NT2/D1 (cell line): Measurements from ENCODE around the gene SPDYE6.
A peak's percentile ranks its signal among the peaks of the same experiment; 100 is the strongest.
"Not testable (repeated sequence)": the region's sequence is repeated elsewhere in the genome, so short reads cannot be mapped to it uniquely, and the experiment has no call there.

Source experiments
- DNase-seq: peaks from one replicate; pipeline ENCODE4 v3.0.0-alpha.2; 2011; ENCODE audit warnings: low read depth, low spot score
- H3K27me3 ChIP-seq: 2 replicates; pipeline ENCODE4 v1.6.0; 2011; ENCODE audit warnings: mild to moderate bottlenecking; ENCODE audit not compliant: insufficient read length, insufficient read depth
- H3K36me3 ChIP-seq: 2 replicates; pipeline ENCODE4 v1.6.1; 2011; ENCODE audit warnings: mild to moderate bottlenecking, low read length, mixed read lengths; ENCODE audit not compliant: insufficient read depth, insufficient read length
- H3K4me1 ChIP-seq: 2 replicates; pipeline ENCODE4 v1.5.1; 2011; ENCODE audit not compliant: insufficient read depth, insufficient read length
- H3K4me3 ChIP-seq: 2 replicates; pipeline ENCODE4 v1.5.1; 2011; ENCODE audit warnings: low read depth; ENCODE audit not compliant: insufficient read length
- H3K9ac ChIP-seq: 2 replicates; pipeline ENCODE4 v1.6.0; 2011; ENCODE audit warnings: low read depth; ENCODE audit not compliant: insufficient read length
- H3K9me3 ChIP-seq: 2 replicates; pipeline ENCODE4 v1.5.1; 2011; ENCODE audit warnings: mild to moderate bottlenecking, low read length; ENCODE audit not compliant: insufficient read depth
- SUZ12 ChIP-seq: IDR thresholded peaks from 2 replicates; pipeline ENCODE4 v1.6.1; 2011; ENCODE audit not compliant: insufficient read length, insufficient read depth; ENCODE audit errors: extremely low read depth
- YY1 ChIP-seq: IDR thresholded peaks from 2 replicates; pipeline ENCODE4 v1.6.1; 2011; ENCODE audit not compliant: insufficient read length, insufficient read depth
- ZNF274 ChIP-seq: IDR thresholded peaks from 2 replicates; pipeline ENCODE4 v1.6.1; 2011; ENCODE audit warnings: mild to moderate bottlenecking, low read depth, low read length

Gene SPDYE6

GRCh38 chr7:102303669-102304422 lies 52.4 kb downstream of the SPDYE6 start:
- no peaks in the 10 kb centered on the region for H3K9me3 ChIP-seq
- H3K27me3 ChIP-seq = no peaks in the 10 kb centered on the region
- DNase-seq = no peak
- peaks cover 32% of the 10 kb centered on the region for H3K4me1 ChIP-seq
- no peak for TF ChIP-seq ZNF274
- TF ChIP-seq YY1 = no peak
- TF ChIP-seq SUZ12 = no peak
- H3K9ac ChIP-seq = no peak overlapping the region
- H3K36me3 ChIP-seq = peaks cover 4% of the 10 kb centered on the region
- H3K4me3 ChIP-seq = no peak overlapping the region

DNA sequence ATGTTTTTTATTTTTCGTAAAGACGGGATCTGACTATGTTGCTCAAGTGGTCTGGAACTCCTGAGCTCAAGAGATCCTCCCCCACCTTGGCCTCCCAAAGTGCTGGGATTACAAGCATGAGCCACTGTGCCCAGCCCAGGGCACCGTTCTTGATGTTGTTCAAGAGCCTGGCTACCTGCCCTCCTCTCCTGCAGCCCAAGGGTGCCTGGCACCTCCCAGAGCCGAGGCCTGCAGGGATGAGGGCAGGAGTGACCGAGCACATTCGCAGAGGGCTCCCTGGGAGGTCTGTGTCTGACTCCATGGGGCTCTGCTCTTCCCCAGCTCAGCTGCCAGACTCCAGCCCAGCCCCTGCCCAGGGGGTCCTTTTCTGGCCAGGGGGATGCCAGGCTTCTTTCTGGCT lies 54.2 kb downstream of the SPDYE6 start:
- Histone ChIP-seq H3K4me1 (peaks cover 20% of the 10 kb centered on the region), H3K4me3 (no peak overlapping the region), H3K27me3 (no peaks in the 10 kb centered on the region), H3K9ac (no peak overlapping the region), H3K36me3 (peaks cover 2% of the 10 kb centered on the region), H3K9me3 (no peaks in the 10 kb centered on the region)
- TF ChIP-seq YY1 (no peak), SUZ12 (no peak), ZNF274 (no peak)
- no peak for DNase-seq

- peaks cover 18% of the 10 kb centered on the region for H3K4me1 ChIP-seq
- H3K9ac ChIP-seq = peak overlapping the region; percentile 11
- not testable (repeated sequence) for H3K36me3 ChIP-seq, H3K27me3 ChIP-seq, DNase-seq, H3K4me3 ChIP-seq, H3K9me3 ChIP-seq
Measured at GRCh38 chr7:102301367-102301766, 54.9 kb downstream of the SPDYE6 start.

DNA sequence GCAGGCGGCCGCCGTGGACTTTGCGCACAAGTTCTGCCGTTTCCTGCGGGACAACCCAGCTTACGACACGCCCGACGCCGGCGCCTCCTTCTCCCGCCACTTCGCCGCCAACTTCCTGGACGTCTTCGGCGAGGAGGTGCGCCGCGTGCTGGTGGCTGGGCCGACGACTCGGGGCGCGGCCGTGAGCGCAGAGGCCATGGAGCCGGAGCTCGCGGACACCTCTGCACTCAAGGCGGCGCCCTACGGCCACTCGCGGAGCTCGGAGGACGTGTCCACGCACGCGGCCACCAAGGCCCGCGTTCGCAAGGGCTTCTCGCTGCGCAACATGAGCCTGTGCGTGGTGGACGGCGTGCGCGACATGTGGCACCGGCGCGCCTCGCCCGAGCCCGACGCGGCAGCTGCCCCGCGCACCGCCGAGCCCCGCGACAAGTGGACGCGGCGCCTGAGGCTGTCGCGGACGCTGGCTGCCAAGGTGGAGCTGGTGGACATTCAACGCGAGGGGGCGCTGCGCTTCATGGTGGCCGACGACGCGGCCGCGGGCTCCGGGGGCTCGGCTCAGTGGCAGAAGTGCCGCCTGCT lies 55.5 kb downstream of the SPDYE6 start:
- Histone ChIP-seq H3K9ac (no peak overlapping the region), H3K4me3 (no peak overlapping the region), H3K36me3 (peaks cover 2% of the 10 kb centered on the region), H3K27me3 (no peaks in the 10 kb centered on the region), H3K9me3 (no peaks in the 10 kb centered on the region), H3K4me1 (peaks cover 23% of the 10 kb centered on the region)
- TF ChIP-seq ZNF274 (no peak), YY1 (no peak), SUZ12 (no peak)
- DNase-seq = no peak

DNA sequence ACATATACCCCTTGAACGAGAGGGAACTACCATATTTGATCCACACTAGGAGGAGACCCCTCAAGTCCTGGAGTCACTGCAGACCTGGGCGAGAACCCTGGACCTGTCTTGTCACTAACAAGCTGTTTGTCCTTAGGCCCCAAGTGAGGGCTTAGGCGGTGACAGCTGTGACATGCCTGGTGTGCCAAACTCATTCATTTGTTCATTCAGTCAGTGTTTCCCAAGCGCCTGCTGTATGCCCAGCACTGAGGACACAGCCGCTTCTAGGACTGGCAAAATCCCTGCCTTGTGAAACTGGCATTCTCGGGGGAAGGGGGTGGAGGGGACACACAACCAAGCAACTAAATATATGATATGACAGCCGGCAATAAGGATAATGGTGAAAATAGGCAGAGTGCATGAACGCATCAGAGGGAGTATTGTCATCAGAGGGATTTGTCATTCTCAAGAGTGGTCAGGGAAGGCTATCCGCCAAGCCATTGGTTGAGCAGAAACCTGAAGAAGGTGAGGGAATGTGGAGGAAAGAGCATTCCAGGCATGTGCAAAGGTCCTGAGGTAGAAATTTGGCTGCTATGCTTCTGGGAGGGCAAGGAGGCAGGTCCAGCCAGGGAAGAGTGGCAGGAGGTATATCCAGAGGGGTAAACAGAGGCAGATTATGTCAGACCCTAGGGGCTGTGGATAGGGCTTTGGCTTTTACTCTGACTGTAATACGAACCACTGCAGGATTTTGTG lies 58.6 kb downstream of the SPDYE6 start:
- no peak for TF ChIP-seq SUZ12
- TF ChIP-seq ZNF274 = no peak
- TF ChIP-seq YY1 = no peak
- Histone ChIP-seq H3K36me3 (peaks cover 2% of the 10 kb centered on the region), H3K4me1 (peaks cover 27% of the 10 kb centered on the region), H3K9ac (no peak overlapping the region), H3K4me3 (no peak overlapping the region), H3K27me3 (no peaks in the 10 kb centered on the region), H3K9me3 (no peaks in the 10 kb centered on the region)
- DNase-seq = no peak

DNA sequence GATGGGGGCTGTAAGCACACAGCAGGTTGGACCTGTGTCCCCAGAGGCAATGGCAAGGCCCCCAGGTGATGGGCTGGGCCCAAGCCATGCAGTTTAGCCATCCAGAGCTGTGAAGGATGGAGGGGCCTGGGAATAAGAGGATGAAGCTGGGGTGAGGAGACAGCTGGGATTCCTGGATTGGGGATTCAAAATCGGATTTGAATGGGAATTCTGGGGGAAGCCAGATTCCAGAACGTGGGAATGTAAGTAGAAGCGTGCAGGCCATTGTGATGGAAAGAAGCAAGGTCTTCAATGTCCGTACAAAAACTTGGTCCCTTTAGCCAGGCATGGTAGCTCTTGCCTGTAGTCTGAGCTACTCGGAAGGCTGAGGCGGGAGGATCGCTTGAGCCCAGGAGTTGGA lies 59.7 kb downstream of the SPDYE6 start:
- Histone ChIP-seq H3K27me3 (no peaks in the 10 kb centered on the region), H3K4me3 (no peak overlapping the region), H3K9me3 (no peaks in the 10 kb centered on the region), H3K4me1 (peaks cover 24% of the 10 kb centered on the region), H3K36me3 (peaks cover 2% of the 10 kb centered on the region), H3K9ac (no peak overlapping the region)
- TF ChIP-seq SUZ12 (no peak), YY1 (no peak), ZNF274 (no peak)
- DNase-seq = no peak

GRCh38 chr7:102296179-102296438 lies 60.1 kb downstream of the SPDYE6 start:
- no peaks in the 10 kb centered on the region for H3K9me3 ChIP-seq

More at GRCh38 chr7:102296179-102296438, 60.1 kb downstream of the SPDYE6 start:
- TF ChIP-seq YY1 (no peak), ZNF274 (no peak), SUZ12 (no peak)
- DNase-seq = no peak
- peaks cover 2% of the 10 kb centered on the region for H3K36me3 ChIP-seq
- H3K9ac ChIP-seq = no peak overlapping the region
- no peaks in the 10 kb centered on the region for H3K27me3 ChIP-seq
- peaks cover 28% of the 10 kb centered on the region for H3K4me1 ChIP-seq
- H3K4me3 ChIP-seq = no peak overlapping the region
